GM12891 (cell line): ENCODE measurements around the gene CST7.

Source experiments
- POLR2A ChIP-seq: IDR thresholded peaks from 2 replicates; pipeline ENCODE4 v1.6.1; 2011; ENCODE audit warnings: low read depth, low read length, control low read depth
- TAF1 ChIP-seq: IDR thresholded peaks from 2 replicates; pipeline ENCODE4 v1.6.1; 2011; ENCODE audit warnings: low read depth, low read length, control low read depth

- TF ChIP-seq POLR2A (no peak), TAF1 (no peak)
These were observed 5.3 kb upstream of the CST7 start for GRCh38 chr20:24943731-24944130.
